Measurements from ENCODE around the gene KCTD2.

Gene KCTD2

DNA sequence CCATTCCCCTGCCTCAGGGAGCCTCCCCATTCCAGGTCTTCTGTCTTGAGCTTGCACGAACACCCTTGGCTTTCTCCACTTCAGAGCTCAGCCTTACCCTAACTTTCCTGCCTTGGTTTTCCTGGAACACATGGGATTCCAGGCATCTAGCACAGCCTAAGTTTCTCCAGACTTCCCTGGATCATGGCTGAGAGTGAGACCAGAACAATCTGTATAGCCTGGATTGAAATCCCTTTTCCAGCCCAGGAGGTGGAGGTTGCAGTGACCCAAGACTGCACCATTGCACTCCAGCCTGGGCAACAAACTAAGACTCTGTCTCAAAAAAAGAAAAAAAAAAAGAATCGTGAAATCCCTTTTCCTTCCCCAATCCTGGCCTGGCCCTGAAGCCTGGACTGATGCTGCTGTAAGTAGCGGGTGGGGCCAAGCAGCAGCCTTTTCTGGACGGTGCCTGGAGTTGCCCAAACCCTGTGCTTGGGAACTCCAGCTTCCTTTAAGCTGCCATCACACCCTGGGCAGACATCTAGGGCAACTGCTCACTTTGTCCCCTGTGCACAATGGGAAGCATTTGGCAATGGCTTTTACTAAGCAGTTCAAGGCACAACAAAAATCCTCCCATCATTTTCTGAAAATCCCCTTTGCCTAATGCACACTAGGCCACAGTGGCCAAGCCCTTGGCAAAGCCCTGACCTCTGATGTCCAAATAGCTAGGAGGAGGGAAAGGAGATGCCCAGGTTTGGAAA lies 28.7 kb downstream of the KCTD2 start:
- DNase-seq (ENCODE audit: extremely low read depth in 1 of 2, low read depth in 1 of 2): no peak

DNA sequence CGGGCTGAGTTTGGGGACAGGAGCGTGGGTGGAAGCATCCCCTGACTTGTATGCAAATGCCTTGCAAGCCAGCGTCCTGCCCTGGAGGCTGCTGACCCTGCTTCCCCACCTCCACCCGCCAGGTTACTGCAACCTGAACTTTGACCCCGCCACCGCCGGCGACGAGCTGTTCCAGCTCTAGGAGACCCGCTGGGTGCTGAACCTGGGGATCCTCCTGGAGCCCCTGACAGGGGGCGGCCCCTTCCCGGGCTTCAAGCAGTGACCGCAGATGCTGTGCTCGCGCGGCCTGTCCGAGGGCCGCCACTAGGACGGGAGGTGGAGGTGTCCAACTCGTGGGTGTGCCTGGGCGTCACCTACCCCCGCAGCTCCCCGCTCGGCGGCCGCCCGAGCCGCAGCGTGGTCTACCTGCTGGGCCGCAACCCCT lies 30.1 kb downstream of the KCTD2 start:
- DNase-seq (ENCODE audit: extremely low read depth in 1 of 2, low read depth in 1 of 2): no peak

DNA sequence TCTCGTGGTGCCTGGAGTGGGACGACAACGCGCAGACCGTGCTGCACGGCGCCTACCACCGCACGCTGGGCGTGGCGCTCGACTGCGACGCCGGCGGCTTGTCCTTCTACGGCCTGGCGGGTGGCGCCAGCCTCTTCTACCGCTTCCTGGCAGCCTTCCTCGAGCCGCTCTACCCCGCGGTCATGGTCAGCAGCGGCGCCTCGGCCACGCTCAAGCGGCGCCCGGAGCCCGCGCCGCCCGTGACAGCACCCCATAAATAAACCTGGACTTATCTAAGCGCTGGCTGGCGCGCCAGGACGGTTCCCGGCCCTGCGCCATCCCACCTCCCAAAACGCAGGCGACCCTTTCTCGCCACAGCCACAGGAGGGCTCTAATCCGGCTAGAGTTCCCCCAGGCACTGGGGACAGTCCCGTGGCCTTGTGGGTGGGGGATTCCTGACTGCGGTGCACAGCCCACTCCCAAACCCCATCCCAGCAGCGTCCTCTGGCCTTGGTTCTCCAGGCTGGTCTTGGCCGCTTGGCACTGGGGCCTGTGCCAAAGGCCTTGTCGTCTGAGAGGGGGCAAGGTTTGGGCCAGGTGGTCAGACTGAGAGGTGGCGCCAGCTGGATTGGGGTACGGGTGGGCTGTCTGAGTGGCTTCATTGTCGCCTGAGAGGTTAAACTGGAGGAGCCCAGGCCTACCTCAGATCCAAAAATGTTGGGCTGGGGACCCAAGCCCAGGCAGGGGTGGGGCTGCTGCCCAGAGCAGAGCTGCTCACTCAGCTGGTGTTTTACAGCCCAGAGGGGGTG lies 30.7 kb downstream of the KCTD2 start:
- peak in 1 of 2 donors; percentile 24 for DNase-seq (ENCODE audit: extremely low read depth in 1 of 2, low read depth in 1 of 2)

DNA sequence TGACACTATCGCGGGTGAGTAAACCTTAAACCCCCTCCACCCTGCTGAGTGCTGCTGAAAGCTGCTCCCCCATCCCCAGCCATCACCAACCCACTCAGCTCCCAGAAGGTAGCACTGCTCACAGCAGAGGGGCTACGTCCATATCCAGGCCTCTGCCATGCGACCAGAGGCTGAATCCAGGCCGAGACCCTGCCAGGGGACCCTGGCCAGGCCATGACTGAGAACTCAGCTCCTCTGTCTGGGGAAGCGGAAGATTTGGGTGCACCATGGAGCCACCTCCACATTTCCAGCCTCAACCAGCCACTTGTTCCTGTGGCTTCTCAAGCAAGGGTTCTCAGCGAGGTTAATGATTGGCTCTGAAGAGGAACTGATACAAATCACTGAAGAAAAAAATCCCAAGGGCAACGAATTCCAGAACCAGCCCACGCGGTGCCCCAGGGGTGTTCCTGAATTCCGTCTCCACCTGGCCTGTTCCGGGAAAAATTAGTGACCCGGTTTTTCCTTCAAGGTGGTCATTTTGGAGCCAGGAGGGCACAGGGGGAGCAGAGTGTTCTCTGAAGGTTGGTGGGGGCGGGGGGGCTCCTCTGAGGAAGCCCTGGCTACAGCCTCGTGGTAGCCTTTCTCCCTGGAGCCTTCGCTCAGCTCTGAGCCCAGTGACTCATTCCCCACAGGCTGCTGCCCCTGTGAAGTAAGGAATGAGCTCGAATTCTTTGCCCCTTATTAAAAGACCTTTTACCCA lies 31.4 kb downstream of the KCTD2 start:
- no peak for DNase-seq (ENCODE audit: extremely low read depth in 1 of 2, low read depth in 1 of 2)

DNA sequence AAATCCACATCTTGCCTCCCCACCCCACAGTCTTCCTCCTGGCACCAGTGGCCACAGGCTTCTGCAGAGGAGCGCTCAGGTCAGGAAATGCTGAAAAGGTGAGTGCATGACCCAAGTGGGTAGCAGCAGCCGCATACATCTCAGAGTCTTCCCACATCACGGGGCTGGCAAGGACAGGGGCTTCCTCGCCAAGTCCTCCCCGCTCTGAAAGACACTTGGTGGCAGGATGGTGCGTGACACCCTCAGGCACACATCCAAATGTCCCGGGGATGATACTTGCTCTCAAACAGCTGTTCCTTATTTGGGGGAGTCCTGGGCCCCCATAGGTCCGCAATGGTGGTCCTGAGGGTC lies 32.0 kb downstream of the KCTD2 start:
- DNase-seq (ENCODE audit: extremely low read depth in 1 of 2, low read depth in 1 of 2): no peak

DNA sequence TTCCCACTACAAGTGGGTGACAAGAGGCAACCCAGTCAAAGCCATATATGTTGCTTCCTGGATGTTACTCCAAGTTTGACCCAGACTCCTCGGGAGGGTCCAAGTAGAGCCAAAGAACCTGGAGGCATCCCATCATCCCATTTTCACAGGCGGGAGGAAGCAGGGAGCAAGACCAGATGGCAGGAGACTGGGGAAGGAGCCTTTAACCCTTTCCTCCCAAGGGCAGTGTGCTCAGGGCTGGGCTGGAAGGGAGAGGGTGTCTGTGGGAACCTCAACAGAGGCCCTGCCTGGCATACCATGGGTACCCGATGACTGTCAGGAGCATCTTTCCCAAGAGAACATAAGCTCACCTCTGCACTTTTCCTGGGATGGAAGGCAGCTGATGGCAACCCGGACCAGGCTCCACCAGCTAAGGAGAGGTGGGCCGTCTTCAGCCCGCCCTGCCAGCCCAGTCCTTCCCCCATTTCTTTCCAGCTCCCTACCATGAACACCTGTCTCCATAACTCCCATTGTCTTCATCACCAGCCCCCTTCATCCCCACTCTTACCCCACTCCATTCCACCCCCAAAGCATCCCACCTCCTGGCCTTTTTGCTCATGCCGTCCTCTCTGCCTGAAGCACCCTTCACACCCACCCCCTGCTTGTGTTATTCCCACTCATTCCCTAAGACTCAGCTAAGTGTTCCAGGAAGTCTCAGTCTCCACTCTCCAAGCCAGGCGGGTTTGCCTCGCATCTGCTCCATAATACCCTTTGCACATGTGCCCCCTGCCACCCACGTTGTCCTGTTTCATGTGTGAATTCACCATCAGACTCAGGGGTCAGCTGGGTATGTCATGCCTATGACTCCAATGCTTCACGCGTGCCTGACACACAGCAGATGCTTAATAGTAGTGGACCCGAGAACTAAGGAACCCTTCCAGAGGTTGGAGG lies 34.9 kb downstream of the KCTD2 start:
- DNase-seq (ENCODE audit: extremely low read depth in 1 of 2, low read depth in 1 of 2): no peak

DNA sequence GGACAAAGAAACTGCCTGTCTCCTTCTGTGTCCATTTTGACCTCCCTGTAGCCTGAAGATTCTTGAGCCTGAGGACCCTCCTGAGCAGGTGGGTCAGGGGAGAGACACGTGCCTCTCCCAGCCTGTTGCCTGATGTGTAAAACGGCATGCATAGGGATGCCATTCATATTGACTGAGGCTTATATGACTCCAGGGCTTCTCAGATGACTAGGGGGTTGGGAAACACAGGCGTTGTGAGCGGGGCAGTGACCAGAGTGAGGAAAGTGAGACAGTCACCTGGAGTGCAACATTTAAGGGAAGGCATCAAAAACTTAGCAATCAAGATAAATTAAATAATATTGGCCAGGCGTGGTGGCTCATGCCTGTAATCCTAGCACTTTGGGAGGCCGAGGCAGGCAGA lies 35.7 kb downstream of the KCTD2 start:
- no peak for DNase-seq (ENCODE audit: extremely low read depth in 1 of 2, low read depth in 1 of 2)

DNA sequence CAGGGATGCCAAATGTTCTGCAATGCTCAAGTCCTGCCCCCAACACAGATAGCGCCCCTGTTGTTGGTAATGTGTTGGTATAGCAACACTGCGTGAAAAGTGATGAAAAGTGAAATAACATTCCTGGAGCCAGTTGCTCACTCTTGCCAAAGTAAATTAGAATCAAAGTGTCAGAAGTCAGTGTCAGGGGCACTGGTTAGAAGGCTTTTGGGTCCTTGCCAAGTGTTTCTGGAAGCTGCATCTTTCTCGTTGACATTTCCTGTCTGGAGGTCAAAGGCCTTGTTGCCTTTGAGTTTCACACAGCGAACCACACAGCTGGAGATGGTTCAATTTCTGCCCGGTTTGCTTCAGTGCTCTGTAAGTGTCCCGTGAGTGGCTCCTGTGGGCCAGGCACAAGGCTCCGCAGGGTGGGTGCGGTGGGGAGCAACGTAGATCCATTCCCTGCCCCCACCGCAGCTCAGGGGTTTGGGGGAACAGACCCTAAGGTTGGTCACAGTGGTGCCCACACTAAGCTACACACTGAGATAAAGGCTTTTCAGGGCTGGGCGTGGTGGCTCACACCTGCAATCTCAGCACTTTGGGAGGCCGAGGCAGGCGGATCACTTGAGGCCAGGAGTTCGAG lies 37.1 kb downstream of the KCTD2 start:
- no peak for DNase-seq (ENCODE audit: extremely low read depth in 1 of 2, low read depth in 1 of 2)

DNA sequence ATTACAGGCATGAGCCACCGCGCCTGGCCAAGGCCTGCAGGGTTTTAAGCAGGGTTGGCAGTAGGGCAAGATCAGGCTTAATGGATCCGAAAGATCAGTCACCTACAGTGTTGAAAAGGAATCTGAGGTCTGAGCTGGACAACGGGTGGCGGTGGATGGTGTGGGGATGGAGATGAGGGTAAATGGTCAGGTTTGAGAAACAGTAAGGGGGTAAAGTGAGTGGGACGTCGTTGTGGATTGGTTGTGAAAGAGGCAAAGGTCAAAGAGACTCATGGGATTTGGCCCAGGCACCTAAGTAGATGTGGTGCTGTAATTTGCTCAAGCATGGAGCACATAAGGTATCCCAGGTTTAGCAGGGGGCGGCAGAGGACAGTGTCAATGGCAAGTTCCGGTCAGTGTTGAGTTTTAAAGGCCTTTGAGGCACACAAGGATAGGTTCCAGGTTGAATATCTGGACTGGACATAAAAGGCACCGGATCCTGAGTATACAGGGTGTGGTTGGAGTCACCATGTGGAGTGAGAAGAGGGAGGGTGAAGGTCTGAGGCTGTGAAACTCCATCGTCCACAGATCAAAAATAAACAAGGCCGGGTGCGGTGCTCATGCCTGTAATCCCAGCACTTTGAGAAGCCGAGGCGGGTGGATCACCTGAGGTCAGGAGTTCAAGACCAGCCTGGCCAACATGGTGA lies 39.6 kb downstream of the KCTD2 start:
- no peak for DNase-seq (ENCODE audit: extremely low read depth in 1 of 2, low read depth in 1 of 2)

DNA sequence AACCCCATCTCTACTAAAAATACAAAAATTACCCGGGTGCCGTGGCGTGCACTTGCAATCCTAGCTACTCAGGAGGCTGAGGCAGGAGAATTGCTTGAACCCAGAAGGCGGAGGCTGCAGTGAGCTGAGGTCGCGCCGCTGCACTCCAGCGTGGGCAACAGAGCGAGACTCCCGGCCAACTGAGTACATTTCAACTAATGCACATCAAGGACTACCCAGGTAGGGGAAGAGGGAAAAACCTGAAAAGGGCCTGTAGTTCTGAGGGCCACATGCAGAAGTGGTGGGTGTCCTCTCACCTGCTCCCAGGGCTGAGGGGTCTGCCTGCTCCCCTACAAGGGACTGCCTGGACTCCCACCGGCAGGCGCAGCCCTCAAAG lies 40.1 kb downstream of the KCTD2 start:
- no peak for DNase-seq (ENCODE audit: extremely low read depth in 1 of 2, low read depth in 1 of 2)

DNA sequence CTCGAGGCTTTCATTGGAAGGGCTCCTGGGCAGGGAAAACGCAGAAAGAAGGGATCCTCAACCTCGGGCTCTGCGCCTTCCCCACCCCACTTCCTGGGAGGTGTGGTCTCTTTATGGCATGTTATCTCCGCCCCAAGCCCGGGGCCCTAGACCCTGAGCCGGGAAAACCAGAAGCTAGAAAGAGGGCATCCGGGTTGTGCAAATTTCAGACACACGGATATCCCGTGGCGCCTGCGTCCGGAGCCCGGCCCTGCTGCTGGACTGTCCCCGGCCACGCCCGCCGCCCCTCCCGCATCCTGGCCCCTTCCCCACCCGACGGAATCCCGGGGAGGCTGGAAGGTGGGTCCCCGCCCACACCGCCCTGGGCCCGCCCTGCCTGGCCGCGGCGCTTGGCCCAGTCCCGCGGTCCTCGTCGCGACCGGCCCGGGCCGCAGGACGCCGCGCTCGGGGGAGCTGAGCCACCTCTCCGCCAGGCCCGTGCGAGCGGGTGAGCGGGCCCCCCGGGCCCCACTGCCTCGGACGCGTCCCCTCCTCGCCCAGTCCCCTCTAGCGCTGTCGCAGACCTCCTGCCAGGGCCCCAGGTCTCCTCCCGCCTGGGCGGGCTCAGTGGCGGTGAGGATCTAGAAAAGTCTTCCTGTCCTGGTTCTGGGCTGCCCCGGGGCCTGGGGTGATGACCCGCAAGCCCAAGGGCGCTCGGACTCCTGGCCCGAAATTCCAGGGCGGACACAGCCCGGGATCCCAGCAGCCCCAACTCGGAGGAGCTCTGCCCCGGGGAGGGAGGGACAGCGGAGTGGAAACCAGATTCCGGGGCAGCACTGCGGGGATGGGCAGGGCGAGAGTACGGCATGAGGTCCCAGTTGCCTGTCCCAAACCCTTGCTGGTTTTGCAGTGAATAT lies 40.8 kb downstream of the KCTD2 start, which contains the start of gene SLC16A5:
Gene SLC16A5 (plus strand): TSS at position 397 of the 896 bp plus-strand sequence. CDS start 5,683 bp downstream, outside the sequence.
- DNase-seq (ENCODE audit: extremely low read depth in 1 of 2, low read depth in 1 of 2): peak in 1 of 2 donors; percentile 9

DNA sequence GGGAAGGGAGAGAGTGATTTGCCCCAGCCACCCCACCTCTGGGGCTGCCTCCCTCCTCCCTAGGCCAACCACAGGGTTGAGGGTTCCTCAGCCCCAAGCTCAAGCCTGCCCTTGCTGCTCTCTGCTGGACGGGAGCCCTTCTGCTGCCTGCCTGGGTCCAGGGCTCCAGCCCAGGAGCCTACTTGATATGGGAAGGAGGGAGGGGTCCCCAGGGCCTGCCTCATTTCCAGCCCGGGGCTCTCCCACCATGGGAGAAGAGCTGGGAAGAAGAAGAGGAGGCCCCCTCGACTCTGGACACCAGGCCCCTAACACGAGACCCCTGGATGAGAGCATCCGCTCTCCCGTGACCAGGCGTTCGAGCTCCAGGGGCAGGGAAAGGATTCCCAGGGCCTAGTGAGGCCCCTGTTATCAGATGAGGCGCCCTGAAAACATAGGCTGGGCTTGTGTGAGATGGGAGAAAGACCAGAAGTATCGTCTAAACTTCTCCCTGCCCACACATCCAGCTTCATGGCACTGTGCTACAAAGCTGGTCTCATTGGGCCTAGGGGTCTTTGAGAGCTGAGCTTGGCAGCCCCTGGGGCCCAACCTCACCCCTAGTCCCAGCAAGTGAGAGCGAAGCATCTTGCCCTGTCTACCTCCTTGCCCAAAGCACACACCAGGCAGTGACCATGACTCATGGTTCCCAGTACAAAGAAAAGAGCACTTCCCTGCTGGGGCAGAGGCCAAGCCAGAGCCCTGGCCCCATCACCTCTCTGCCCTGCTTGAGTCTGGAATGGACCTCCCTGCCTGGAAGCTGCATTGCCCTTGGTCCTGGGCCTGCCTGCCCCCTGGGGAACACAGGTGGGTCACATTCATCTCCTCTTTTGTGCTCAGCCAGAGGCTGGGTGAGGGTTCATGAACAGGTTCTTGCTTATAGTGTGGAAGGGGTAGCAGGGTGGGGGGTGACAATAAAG lies 41.7 kb downstream of the KCTD2 start:
- DNase-seq (ENCODE audit: extremely low read depth in 1 of 2, low read depth in 1 of 2): no peak

DNA sequence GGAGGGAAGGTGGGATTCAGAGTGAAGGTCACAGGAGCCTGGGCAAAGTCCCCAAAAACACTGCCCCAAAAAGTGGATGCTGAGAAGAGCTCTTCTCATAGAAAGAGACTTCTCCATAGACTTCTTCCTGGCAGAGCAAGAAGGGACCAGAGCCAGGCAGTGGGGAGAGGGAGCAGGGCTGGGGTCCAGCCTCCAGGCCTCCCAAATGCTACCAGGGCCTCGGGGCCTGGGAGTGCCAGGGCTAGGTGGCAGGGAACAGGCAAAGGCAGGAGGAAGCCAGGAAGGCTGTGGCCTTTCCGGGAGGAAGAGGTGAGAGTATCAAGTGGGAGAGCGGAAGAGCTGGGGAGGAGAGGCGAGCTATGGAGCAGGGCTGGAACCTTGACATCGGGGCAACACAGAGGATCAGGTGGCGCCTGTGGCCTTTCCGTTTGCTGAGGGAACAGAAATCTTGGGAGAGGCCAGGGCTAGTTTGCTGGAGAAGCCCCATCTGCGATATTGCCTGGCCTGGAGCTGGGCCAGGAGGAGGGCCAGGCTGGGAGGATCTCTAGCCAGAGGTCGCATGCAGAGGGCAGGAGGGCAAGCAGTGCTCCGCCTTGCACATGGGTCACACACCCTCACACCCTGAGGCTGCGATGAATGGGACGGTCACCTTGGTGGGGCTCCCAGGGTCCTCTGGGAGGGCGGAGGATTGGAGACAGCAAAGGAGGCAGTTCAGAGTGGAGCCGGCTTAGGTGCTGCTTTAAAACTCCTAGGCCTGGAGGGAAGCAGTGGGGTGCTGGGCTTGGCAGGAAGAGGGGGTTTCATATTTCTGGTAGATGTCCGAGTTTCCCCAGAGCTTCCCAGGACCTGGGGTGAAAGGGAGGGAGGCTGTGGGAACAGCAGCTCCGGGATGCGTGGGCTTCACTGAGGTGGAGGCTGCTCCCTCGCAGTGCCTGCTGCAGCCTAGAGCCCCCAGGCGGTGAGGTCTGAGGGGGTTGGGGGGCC lies 44.1 kb downstream of the KCTD2 start:
- DNase-seq (ENCODE audit: extremely low read depth in 1 of 2, low read depth in 1 of 2): no peak

DNA sequence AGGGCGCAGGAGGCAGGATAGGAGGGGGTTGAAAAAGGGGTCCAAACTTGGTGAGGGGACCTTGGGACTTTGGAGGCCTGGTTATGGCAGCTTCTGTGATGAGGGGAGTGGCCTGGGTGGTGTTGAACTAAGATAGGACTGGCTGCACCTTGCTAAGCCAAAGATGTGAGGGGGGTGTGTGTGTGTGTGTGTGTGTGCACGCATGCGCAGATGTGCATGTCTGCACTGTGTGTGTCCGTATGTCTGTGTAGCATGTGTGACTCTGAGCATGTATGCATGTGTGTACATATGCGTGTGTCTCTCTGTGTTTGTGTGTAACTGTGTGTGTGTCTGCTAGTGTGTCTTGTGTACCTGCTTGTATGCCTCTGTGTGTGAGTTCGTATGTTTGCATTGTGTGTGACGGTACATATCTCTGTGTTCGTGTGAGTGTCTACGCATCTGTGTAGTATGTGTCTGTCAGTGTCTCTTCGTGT lies 44.9 kb downstream of the KCTD2 start:
- DNase-seq (ENCODE audit: extremely low read depth in 1 of 2, low read depth in 1 of 2): no peak

DNA sequence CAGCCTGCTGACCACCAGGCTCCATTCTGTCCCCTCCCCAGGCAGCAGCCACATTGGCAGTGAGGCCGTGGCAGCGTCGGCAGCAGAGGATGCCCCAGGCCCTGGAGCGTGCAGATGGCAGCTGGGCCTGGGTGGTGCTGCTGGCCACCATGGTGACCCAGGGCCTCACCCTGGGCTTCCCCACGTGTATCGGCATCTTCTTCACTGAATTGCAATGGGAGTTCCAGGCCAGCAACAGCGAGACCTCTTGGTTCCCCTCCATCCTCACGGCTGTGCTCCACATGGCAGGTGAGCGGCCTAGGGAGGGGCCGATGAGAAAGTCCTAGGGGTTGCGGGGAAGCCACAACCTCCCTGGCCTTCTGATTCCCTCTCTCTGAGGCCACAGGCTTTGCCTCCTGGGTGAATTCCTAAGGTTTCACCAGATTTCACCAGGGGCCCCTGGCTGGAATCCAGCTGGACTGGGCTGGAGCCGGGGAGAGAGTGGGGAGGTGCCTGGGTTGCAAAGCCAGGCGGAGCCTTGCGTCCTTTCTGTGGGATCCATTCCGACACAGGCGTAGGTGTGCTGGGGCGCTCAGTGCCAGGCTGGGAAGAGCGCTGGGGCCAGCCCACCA lies 46.6 kb downstream of the KCTD2 start:
- DNase-seq (ENCODE audit: extremely low read depth in 1 of 2, low read depth in 1 of 2): no peak
